ENCODE data around the gene SYNGR3. TPM values are rescaled to one million over a fixed set of nuclear protein-coding genes. Genes with fewer than 3 reads are reported as not detected.

Gene SYNGR3
- total and polyA plus RNA-seq, 2 of the 13 experiments (the other 11 are each of a cell fraction or from before 2014, with no cell fraction given): 0.97 to 5.7 TPM

- TF ChIP-seq JARID2 (CRISPR knock-in tag; IDR thresholded peaks at IDR 0.05; ENCODE audit: insufficient replicate concordance) (peak; percentile 20), ARNTL (CRISPR knock-in tag; IDR thresholded peaks at IDR 0.05) (peak; percentile 43; the same call in 1 of the 2 replicates), ZNF251 (CRISPR knock-in tag; IDR thresholded peaks at IDR 0.05) (no peak), E2F2 (CRISPR knock-in tag; IDR thresholded peaks at IDR 0.05; ENCODE audit: borderline replicate concordance) (no peak), THAP9 (CRISPR knock-in tag; IDR thresholded peaks at IDR 0.05; ENCODE audit: borderline replicate concordance) (peak; percentile 52; the same call in 1 of the 2 replicates), ZNF124 (CRISPR knock-in tag; IDR thresholded peaks at IDR 0.05) (no peak), ZNF780A (CRISPR knock-in tag; IDR thresholded peaks at IDR 0.05) (no peak), IRF9 (CRISPR knock-in tag; IDR thresholded peaks at IDR 0.05; ENCODE audit: borderline replicate concordance) (peak; percentile 68), ZFP62 (CRISPR knock-in tag; IDR thresholded peaks at IDR 0.05) (no peak), FOXK1 (CRISPR knock-in tag; IDR thresholded peaks at IDR 0.05; ENCODE audit: borderline replicate concordance, low read depth) (peak; percentile 11; the same call in 1 of the 2 replicates), SAFB2 (CRISPR knock-in tag; IDR thresholded peaks at IDR 0.05; ENCODE audit: borderline replicate concordance, low read depth) (no peak), ZHX1 (CRISPR knock-in tag; IDR thresholded peaks at IDR 0.05; ENCODE audit: low read depth) (no peak), POLR2G (IDR thresholded peaks at IDR 0.05; ENCODE audit: low read depth, low read length) (peak; percentile 84), ZBTB21 (CRISPR knock-in tag; IDR thresholded peaks at IDR 0.05) (no peak), ATF5 (CRISPR knock-in tag; IDR thresholded peaks at IDR 0.05; ENCODE audit: low read depth) (no peak), DRAP1 (CRISPR knock-in tag; IDR thresholded peaks at IDR 0.05) (peak; percentile 9), PHF21A (CRISPR knock-in tag; IDR thresholded peaks at IDR 0.05) (peak; percentile 55), SMARCE1 (IDR thresholded peaks at IDR 0.05; ENCODE audit: borderline replicate concordance) (no peak)
Observed at GRCh38 chr16:2009791-2010510, 20.2 kb downstream of the SYNGR3 start, which contains the start of gene ZNF598 (continued).

Measured in HepG2 (cell line).